ENCODE results near the gene IBA57.
A peak's percentile ranks its signal among the peaks of the same experiment; 100 is the strongest.

The IBA57 gene

GRCh38 chr1:228150120-228150460 lies 15.5 kb upstream of the IBA57 start:
- Mint-ChIP-seq H3K4me3 (no peak overlapping the region), H3K27ac (no peak overlapping the region), H3K9me3 (no peaks in the 10 kb centered on the region), H3K27me3 (no peaks in the 10 kb centered on the region), H3K4me1 (peaks cover 28% of the 10 kb centered on the region)
- DNase-seq (no peak), ATAC-seq (peak; percentile 11)

GRCh38 chr1:228150461-228151179 lies 15.0 kb upstream of the IBA57 start:
- peak; percentile 14 for ATAC-seq
- H3K27ac Mint-ChIP-seq = peak overlapping the region in 1 of 2 donors; percentile 42
- H3K9me3 Mint-ChIP-seq = no peaks in the 10 kb centered on the region
- DNase-seq = no peak
- no peaks in the 10 kb centered on the region for H3K27me3 Mint-ChIP-seq
- H3K4me1 Mint-ChIP-seq = peaks cover 31% of the 10 kb centered on the region
- H3K4me3 Mint-ChIP-seq = no peak overlapping the region

GRCh38 chr1:228151180-228151925 lies 14.3 kb upstream of the IBA57 start:
- peak overlapping the region; percentile 42 to 57 for H3K27ac Mint-ChIP-seq
- ATAC-seq (peak; percentile 8), DNase-seq (no peak)
- H3K4me3 Mint-ChIP-seq = no peak overlapping the region
- H3K9me3 Mint-ChIP-seq = no peaks in the 10 kb centered on the region
- H3K4me1 Mint-ChIP-seq = peaks cover 34% of the 10 kb centered on the region
- no peaks in the 10 kb centered on the region for H3K27me3 Mint-ChIP-seq

GRCh38 chr1:228152097-228152917 lies 13.3 kb upstream of the IBA57 start:
- peaks cover 44% of the 10 kb centered on the region for H3K4me1 Mint-ChIP-seq
- no peak for DNase-seq

GRCh38 chr1:228152918-228153258 lies 12.7 kb upstream of the IBA57 start:
- DNase-seq (no peak), ATAC-seq (no peak)
- Mint-ChIP-seq H3K4me3 (no peak overlapping the region), H3K9me3 (no peaks in the 10 kb centered on the region), H3K27ac (no peak overlapping the region), H3K4me1 (peaks cover 46% of the 10 kb centered on the region), H3K27me3 (no peaks in the 10 kb centered on the region)

More at GRCh38 chr1:228152097-228152917, 13.3 kb upstream of the IBA57 start:
- Mint-ChIP-seq H3K9me3 (no peaks in the 10 kb centered on the region), H3K4me3 (no peak overlapping the region), H3K27ac (no peak overlapping the region), H3K27me3 (no peaks in the 10 kb centered on the region)
- ATAC-seq = no peak

GRCh38 chr1:228154021-228154669 lies 11.5 kb upstream of the IBA57 start:
- ATAC-seq = no peak
- H3K27me3 Mint-ChIP-seq = no peaks in the 10 kb centered on the region
- H3K4me3 Mint-ChIP-seq = no peak overlapping the region
- DNase-seq = no peak
- H3K27ac Mint-ChIP-seq = peak overlapping the region in 1 of 2 donors; percentile 37
- peaks cover 46% of the 10 kb centered on the region for H3K4me1 Mint-ChIP-seq
- no peaks in the 10 kb centered on the region for H3K9me3 Mint-ChIP-seq

- DNase-seq (peak; percentile 28 to 46), ATAC-seq (peak; percentile 55)
- Mint-ChIP-seq H3K9me3 (no peaks in the 10 kb centered on the region), H3K27ac (peak overlapping the region in 1 of 2 donors; percentile 66), H3K4me1 (peaks cover 46% of the 10 kb centered on the region), H3K27me3 (no peaks in the 10 kb centered on the region), H3K4me3 (peak overlapping the region; percentile 29 to 65)
These were observed 10.7 kb upstream of the IBA57 start for GRCh38 chr1:228154670-228155571.

GRCh38 chr1:228155596-228156514 lies 9.7 kb upstream of the IBA57 start:
- Mint-ChIP-seq H3K27ac (no peak overlapping the region), H3K4me1 (peaks cover 46% of the 10 kb centered on the region), H3K4me3 (peak overlapping the region in 1 of 2 donors; percentile 72), H3K27me3 (no peaks in the 10 kb centered on the region), H3K9me3 (no peaks in the 10 kb centered on the region)
- ATAC-seq (no peak), DNase-seq (no peak)

GRCh38 chr1:228156515-228156881 lies 9.1 kb upstream of the IBA57 start:
- H3K9me3 Mint-ChIP-seq = no peaks in the 10 kb centered on the region
- H3K27ac Mint-ChIP-seq = no peak overlapping the region
- peak overlapping the region in 1 of 2 donors; percentile 72 for H3K4me3 Mint-ChIP-seq
- ATAC-seq (no peak), DNase-seq (no peak)
- H3K4me1 Mint-ChIP-seq = peaks cover 43% of the 10 kb centered on the region
- H3K27me3 Mint-ChIP-seq = no peaks in the 10 kb centered on the region

GRCh38 chr1:228156941-228157728 lies 8.5 kb upstream of the IBA57 start:
- DNase-seq (no peak), ATAC-seq (peak; percentile 49)
- H3K27ac Mint-ChIP-seq = peak overlapping the region; percentile 92 to 97
- H3K9me3 Mint-ChIP-seq = no peaks in the 10 kb centered on the region
- H3K27me3 Mint-ChIP-seq = no peaks in the 10 kb centered on the region
- H3K4me1 Mint-ChIP-seq = peaks cover 47% of the 10 kb centered on the region
- H3K4me3 Mint-ChIP-seq = peak overlapping the region; percentile 53 to 72

GRCh38 chr1:228157729-228158126 lies 7.9 kb upstream of the IBA57 start:
- no peak for DNase-seq
- Mint-ChIP-seq H3K4me3 (peak overlapping the region; percentile 22 to 46), H3K27ac (no peak overlapping the region), H3K4me1 (peaks cover 53% of the 10 kb centered on the region), H3K9me3 (no peaks in the 10 kb centered on the region), H3K27me3 (no peaks in the 10 kb centered on the region)
- peak; percentile 33 for ATAC-seq

GRCh38 chr1:228158151-228159007 lies 7.2 kb upstream of the IBA57 start:
- peak; percentile 21 for ATAC-seq
- H3K4me1 Mint-ChIP-seq = peaks cover 57% of the 10 kb centered on the region
- H3K27ac Mint-ChIP-seq = no peak overlapping the region
- no peaks in the 10 kb centered on the region for H3K27me3 Mint-ChIP-seq
- H3K4me3 Mint-ChIP-seq = no peak overlapping the region
- no peaks in the 10 kb centered on the region for H3K9me3 Mint-ChIP-seq
- no peak for DNase-seq
